CD4-positive, alpha-beta T cell treated with Interleukin-6 for 4 hours (primary cell): ENCODE results near the gene PTX3.

ENCODE experiments used
- DNase-seq: peaks from one replicate; pipeline ENCODE4 v3.0.0-alpha.2; 2020; ENCODE audit warnings: mixed read lengths

PTX3 gene

DNA sequence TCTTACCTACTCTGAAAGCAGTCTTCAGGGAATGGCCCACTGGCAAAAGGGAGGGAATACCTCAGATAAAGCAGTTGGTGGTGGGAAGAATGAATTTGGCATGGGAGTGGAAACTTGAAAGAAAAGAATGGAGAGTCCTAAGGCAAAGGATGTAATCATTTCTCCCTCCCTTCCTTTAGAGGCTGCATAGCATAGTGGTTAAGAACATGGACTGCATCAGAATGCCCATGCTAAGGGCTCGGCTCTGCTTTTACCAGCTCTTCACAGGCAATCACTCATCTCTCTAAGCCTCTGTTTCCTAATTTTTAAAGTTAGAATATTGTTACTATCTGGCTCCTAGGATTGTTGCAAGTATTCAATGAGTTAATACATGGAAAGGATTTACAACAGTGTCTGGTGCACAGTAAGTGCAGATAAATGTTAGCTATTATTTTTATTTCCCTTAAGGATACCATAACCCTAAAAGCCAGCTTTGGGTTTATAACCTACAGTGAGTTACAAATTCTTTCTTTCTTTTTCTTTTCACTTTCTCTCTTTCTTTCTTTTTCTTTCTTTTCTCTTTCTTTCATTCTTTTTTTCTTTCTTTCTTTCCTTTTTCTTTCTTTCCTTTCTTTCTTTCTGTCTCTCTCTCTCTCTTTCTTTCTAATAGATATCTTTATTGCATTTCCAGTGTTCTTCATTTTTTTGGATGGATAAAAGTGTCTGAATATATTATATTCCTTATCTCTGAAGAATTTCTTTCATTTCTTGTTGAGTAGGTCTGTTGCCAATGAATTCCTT lies 43.0 kb downstream of the PTX3 start:
- no peak for DNase-seq

GRCh38 chr3:157487339-157487738 lies 50.7 kb downstream of the PTX3 start:
- no peak for DNase-seq

- no peak for DNase-seq
Observed at GRCh38 chr3:157488144-157488543, 51.5 kb downstream of the PTX3 start.

- no peak for DNase-seq
Observed at GRCh38 chr3:157491136-157491535, 54.5 kb downstream of the PTX3 start.
